HS-5 (cell line): ENCODE data around the gene ANKRD65.

Experiments
- DNase-seq: peaks from one replicate; pipeline ENCODE4 v3.0.0-alpha.2; 2012; ENCODE audit warnings: low read depth

ANKRD65 gene

GRCh38 chr1:1441002-1441888, 20.2 kb upstream of the ANKRD65 start:
- DNase-seq, result no peak

- no peak for DNase-seq
Measured at GRCh38 chr1:1440262-1441001, 19.4 kb upstream of the ANKRD65 start.

GRCh38 chr1:1439546-1440261, 18.6 kb upstream of the ANKRD65 start:
- no peak for DNase-seq

- DNase-seq, result no peak
Measured at GRCh38 chr1:1438531-1439381, 17.7 kb upstream of the ANKRD65 start.

GRCh38 chr1:1437904-1438376, 16.9 kb upstream of the ANKRD65 start:
- no peak for DNase-seq

- no peak for DNase-seq
Measured at GRCh38 chr1:1437033-1437903, 16.2 kb upstream of the ANKRD65 start.

- no peak for DNase-seq
Measured at GRCh38 chr1:1436630-1437032, 15.6 kb upstream of the ANKRD65 start.

- DNase-seq, result no peak
Measured at GRCh38 chr1:1435911-1436629, 15.0 kb upstream of the ANKRD65 start.

- no peak for DNase-seq
Measured at GRCh38 chr1:1435106-1435903, 14.2 kb upstream of the ANKRD65 start, which contains the start of gene VWA1. Gene VWA1 (plus strand): TSS chr1:1435690. CDS start chr1:1435749, 59 bp downstream.

- DNase-seq, result no peak
Measured at GRCh38 chr1:1434824-1435105, 13.7 kb upstream of the ANKRD65 start.

- DNase-seq, result no peak
Measured at GRCh38 chr1:1434131-1434823, 13.2 kb upstream of the ANKRD65 start.

GRCh38 chr1:1433804-1434130, 12.7 kb upstream of the ANKRD65 start:
- DNase-seq, result no peak

GRCh38 chr1:1432951-1433803, 12.1 kb upstream of the ANKRD65 start:
- DNase-seq, result no peak

GRCh38 chr1:1432274-1432950, 11.3 kb upstream of the ANKRD65 start:
- DNase-seq, result no peak

GRCh38 chr1:1431845-1432273, 10.8 kb upstream of the ANKRD65 start:
- no peak for DNase-seq

- no peak for DNase-seq
Measured at GRCh38 chr1:1430992-1431844, 10.1 kb upstream of the ANKRD65 start.
